Astrocyte (in vitro differentiated cells and primary cell): ENCODE data around the gene ATP1B1. TPM values are rescaled to one million over a fixed set of nuclear protein-coding genes. Genes with fewer than 3 reads are reported as not detected.

Experiments used
- DNase-seq: peaks from one replicate; pipeline ENCODE4 v3.0.0-alpha.2; 2010; ENCODE audit warnings: low read depth
- FAIRE-seq: peaks from 2 replicates; lab custom pipeline; 2011; peaks lifted over from hg19 to GRCh38; lab: Jason Lieb, UNC
- H2AFZ ChIP-seq: 2 replicates; pipeline ENCODE4 v1.6.0; 2012; ENCODE audit warnings: low read depth, low read length, inconsistent platforms
- H3K27ac ChIP-seq: 2 replicates; pipeline ENCODE4 v1.5.1; 2011; ENCODE audit warnings: low read depth, low read length, inconsistent platforms
- H3K27me3 ChIP-seq: 2 replicates; pipeline ENCODE4 v1.6.0; 2011; ENCODE audit warnings: low read length, inconsistent platforms; ENCODE audit not compliant: insufficient read depth
- H3K36me3 ChIP-seq: 2 replicates; pipeline ENCODE4 v1.5.1; 2011; ENCODE audit warnings: low read length, inconsistent platforms; ENCODE audit not compliant: insufficient read depth
- H3K4me1 ChIP-seq: 2 replicates; pipeline ENCODE4 v1.5.1; 2011; ENCODE audit warnings: low read length, inconsistent platforms; ENCODE audit not compliant: insufficient read depth
- H3K4me2 ChIP-seq: 2 replicates; pipeline ENCODE4 v1.6.0; 2012; ENCODE audit warnings: low read length, inconsistent platforms
- H3K4me3 ChIP-seq: 2 replicates; pipeline ENCODE4 v1.5.1; 2011; ENCODE audit warnings: low read depth, mild to moderate bottlenecking, low read length, inconsistent platforms; ENCODE audit not compliant: insufficient read depth
- H3K79me2 ChIP-seq: 2 replicates; pipeline ENCODE4 v1.6.0; 2012; ENCODE audit warnings: mild to moderate bottlenecking, low read length, inconsistent platforms; ENCODE audit not compliant: insufficient read depth
- H3K9ac ChIP-seq: 2 replicates; pipeline ENCODE4 v1.6.0; 2012; ENCODE audit warnings: mild to moderate bottlenecking, low read length, inconsistent platforms
- H3K9me3 ChIP-seq: 2 replicates; pipeline ENCODE4 v1.5.1; 2012; ENCODE audit warnings: low read depth, mild to moderate bottlenecking, low read length, inconsistent platforms; ENCODE audit not compliant: insufficient read depth
- H4K20me1 ChIP-seq: 2 replicates; pipeline ENCODE4 v1.6.0; 2012; ENCODE audit warnings: low read length, inconsistent platforms; ENCODE audit not compliant: insufficient read depth
- H3K27ac Mint-ChIP-seq: one replicate; pipeline ENCODE4 v1.8.0; 2021; ENCODE audit warnings: mild to moderate bottlenecking, mixed read lengths; ENCODE audit not compliant: unreplicated experiment
- H3K27me3 Mint-ChIP-seq: one replicate; pipeline ENCODE4 v1.8.0; 2021; ENCODE audit warnings: low read depth, mixed read lengths; ENCODE audit not compliant: unreplicated experiment
- H3K36me3 Mint-ChIP-seq: one replicate; pipeline ENCODE4 v1.8.0; 2021; ENCODE audit warnings: low read depth, mixed read lengths; ENCODE audit not compliant: unreplicated experiment
- H3K4me1 Mint-ChIP-seq: one replicate; pipeline ENCODE4 v1.8.0; 2021; ENCODE audit warnings: low read depth, mixed read lengths; ENCODE audit not compliant: unreplicated experiment
- H3K4me3 Mint-ChIP-seq: one replicate; pipeline ENCODE4 v1.8.0; 2021; ENCODE audit warnings: mild to moderate bottlenecking, moderate library complexity, mixed read lengths; ENCODE audit not compliant: unreplicated experiment
- H3K9me3 Mint-ChIP-seq: one replicate; pipeline ENCODE4 v1.8.0; 2021; ENCODE audit warnings: mild to moderate bottlenecking, mixed read lengths; ENCODE audit not compliant: unreplicated experiment
- EZH2 ChIP-seq: IDR thresholded peaks from 2 replicates; pipeline ENCODE4 v1.6.1; 2012; ENCODE audit warnings: mild to moderate bottlenecking, low read length, inconsistent platforms; ENCODE audit not compliant: insufficient read depth
- total RNA-seq: library from RNA; stranded (reverse); gene quantifications from 2 replicates; pipeline ENCODE4 v1.2.1, GENCODE V29; 2021
- TF ChIP-seq, protein P1 (sequence below): IDR thresholded peaks from 2 replicates; pipeline ENCODE4 v1.5.1; 2011; ENCODE audit warnings: low read depth, mild to moderate bottlenecking, inconsistent platforms, low read length, moderate library complexity; ENCODE audit not compliant: insufficient read depth

Gene ATP1B1
- total RNA-seq, 1 donor from 2014 or later: 56.5 TPM

DNA sequence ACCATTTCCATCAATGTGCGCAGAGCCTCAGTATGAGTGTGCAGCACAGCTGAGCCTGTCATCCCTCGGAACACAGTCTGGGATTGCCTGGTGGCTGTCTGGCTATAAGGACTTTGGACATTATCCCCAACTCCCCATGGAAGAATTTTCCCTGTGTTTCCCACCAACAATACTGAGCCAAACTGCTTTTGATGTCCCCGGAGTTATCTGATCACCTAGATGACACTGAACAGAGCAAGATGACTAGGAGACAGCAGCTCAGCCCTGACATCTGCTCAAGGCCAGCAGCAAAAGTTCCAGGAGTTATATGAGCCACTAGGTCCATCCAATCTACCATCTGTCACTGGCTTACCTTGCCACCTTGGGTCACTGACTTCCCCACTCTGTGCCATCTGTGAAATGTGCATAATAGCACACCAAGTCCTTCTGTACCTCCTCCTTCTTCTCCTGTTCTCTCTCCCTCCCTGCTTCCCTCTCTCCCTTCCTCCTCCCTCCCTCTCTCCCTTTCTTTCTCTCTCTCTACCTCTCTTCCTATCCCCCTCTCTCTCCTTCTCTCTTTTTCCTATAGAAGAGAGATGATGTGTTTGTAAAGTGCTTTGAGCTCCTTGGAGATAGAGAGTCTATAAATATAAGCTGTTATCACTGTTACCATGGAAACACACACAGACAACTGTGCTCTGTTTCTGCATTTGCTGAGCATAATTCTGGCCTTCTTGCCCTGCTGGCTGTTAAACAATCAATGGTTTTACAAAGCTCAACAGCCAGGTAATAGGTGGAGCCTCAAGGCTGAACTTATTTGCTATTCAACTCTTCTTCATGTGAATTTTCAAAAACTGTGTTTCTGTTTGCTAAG, 19.7 kb upstream of the ATP1B1 start:
- H3K4me3 ChIP-seq: no peak overlapping the region
- DNase-seq: peak; percentile 48
- H3K4me2 ChIP-seq: no peak overlapping the region
- no peak overlapping the region for H3K9ac ChIP-seq
- H3K27ac ChIP-seq: no peak overlapping the region
- Mint-ChIP-seq H3K9me3 (no peaks in the 10 kb centered on the region), H3K4me3 (no peak overlapping the region), H3K27me3 (peaks cover 2% of the 10 kb centered on the region), H3K4me1 (peaks cover 8% of the 10 kb centered on the region), H3K27ac (peak overlapping the region; percentile 81), H3K36me3 (no peaks in the 10 kb centered on the region)
- no peaks in the 10 kb centered on the region for H3K36me3 ChIP-seq
- TF ChIP-seq EZH2: no peak
- TF ChIP-seq, protein P1, sequence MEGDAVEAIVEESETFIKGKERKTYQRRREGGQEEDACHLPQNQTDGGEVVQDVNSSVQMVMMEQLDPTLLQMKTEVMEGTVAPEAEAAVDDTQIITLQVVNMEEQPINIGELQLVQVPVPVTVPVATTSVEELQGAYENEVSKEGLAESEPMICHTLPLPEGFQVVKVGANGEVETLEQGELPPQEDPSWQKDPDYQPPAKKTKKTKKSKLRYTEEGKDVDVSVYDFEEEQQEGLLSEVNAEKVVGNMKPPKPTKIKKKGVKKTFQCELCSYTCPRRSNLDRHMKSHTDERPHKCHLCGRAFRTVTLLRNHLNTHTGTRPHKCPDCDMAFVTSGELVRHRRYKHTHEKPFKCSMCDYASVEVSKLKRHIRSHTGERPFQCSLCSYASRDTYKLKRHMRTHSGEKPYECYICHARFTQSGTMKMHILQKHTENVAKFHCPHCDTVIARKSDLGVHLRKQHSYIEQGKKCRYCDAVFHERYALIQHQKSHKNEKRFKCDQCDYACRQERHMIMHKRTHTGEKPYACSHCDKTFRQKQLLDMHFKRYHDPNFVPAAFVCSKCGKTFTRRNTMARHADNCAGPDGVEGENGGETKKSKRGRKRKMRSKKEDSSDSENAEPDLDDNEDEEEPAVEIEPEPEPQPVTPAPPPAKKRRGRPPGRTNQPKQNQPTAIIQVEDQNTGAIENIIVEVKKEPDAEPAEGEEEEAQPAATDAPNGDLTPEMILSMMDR: no peak
- no peaks in the 10 kb centered on the region for H3K79me2 ChIP-seq
- H4K20me1 ChIP-seq: no peaks in the 10 kb centered on the region
- no peaks in the 10 kb centered on the region for H3K4me1 ChIP-seq
- FAIRE-seq: no peak
- no peaks in the 10 kb centered on the region for H3K27me3 ChIP-seq
- H2AFZ ChIP-seq: no peak overlapping the region
- H3K9me3 ChIP-seq: no peaks in the 10 kb centered on the region

GRCh38 chr1:169087876-169088275, 18.6 kb upstream of the ATP1B1 start:
- Mint-ChIP-seq H3K27me3 (peaks cover 2% of the 10 kb centered on the region), H3K9me3 (no peaks in the 10 kb centered on the region), H3K4me1 (peaks cover 8% of the 10 kb centered on the region), H3K4me3 (no peak overlapping the region), H3K36me3 (no peaks in the 10 kb centered on the region), H3K27ac (no peak overlapping the region)
- H3K4me2 ChIP-seq: no peak overlapping the region
- no peak for TF ChIP-seq EZH2
- TF ChIP-seq, protein P1: no peak
- H2AFZ ChIP-seq: no peak overlapping the region
- no peak overlapping the region for H3K27ac ChIP-seq
- no peaks in the 10 kb centered on the region for H3K79me2 ChIP-seq
- no peaks in the 10 kb centered on the region for H3K36me3 ChIP-seq
- H3K9ac ChIP-seq: no peak overlapping the region
- FAIRE-seq: no peak
- H3K4me3 ChIP-seq: no peak overlapping the region
- H3K27me3 ChIP-seq: no peaks in the 10 kb centered on the region
- no peaks in the 10 kb centered on the region for H4K20me1 ChIP-seq
- no peaks in the 10 kb centered on the region for H3K9me3 ChIP-seq
- DNase-seq: no peak
- H3K4me1 ChIP-seq: no peaks in the 10 kb centered on the region

DNA sequence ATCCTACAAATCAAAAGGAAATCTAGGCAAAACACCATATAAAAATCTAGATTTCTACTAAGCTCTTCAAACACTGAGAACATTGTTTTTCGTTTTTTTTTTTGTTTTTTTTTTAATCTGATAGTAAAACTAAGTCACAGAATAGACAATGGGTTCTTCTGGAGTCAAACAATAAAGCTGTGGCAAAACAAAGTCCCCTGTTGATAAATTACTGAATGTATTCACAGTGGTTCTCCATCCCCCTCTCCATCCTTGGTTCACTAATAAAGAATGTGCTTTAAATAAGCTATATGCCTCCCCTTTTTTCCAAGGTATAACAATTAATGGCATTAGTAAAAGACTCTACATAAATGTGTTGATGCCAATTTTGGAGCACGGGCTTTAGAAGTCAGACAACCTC, 16.7 kb upstream of the ATP1B1 start:
- Histone ChIP-seq H3K4me2 (no peak overlapping the region), H3K9ac (no peak overlapping the region), H2AFZ (no peak overlapping the region), H3K9me3 (no peaks in the 10 kb centered on the region), H4K20me1 (no peaks in the 10 kb centered on the region), H3K79me2 (no peaks in the 10 kb centered on the region), H3K4me3 (no peak overlapping the region), H3K27ac (no peak overlapping the region), H3K4me1 (no peaks in the 10 kb centered on the region), H3K27me3 (no peaks in the 10 kb centered on the region), H3K36me3 (no peaks in the 10 kb centered on the region)
- H3K4me3 Mint-ChIP-seq: no peak overlapping the region
- TF ChIP-seq, protein P1: no peak
- TF ChIP-seq EZH2: no peak
- FAIRE-seq (no peak), DNase-seq (no peak)
- peaks cover 2% of the 10 kb centered on the region for H3K27me3 Mint-ChIP-seq
- H3K27ac Mint-ChIP-seq: no peak overlapping the region
- no peaks in the 10 kb centered on the region for H3K9me3 Mint-ChIP-seq
- peaks cover 8% of the 10 kb centered on the region for H3K4me1 Mint-ChIP-seq
- H3K36me3 Mint-ChIP-seq: no peaks in the 10 kb centered on the region
